GM12878 (cell line): ENCODE results near the gene CPD. TPM values are rescaled to one million over a fixed set of nuclear protein-coding genes. Genes with fewer than 3 reads are reported as not detected.

Experiments used
- ATF7 ChIP-seq: fragments of 450-650 bp; IDR thresholded peaks from 2 replicates; pipeline ENCODE4 v1.6.1; 2016; ENCODE audit warnings: low read depth, mild to moderate bottlenecking
- BACH1 ChIP-seq: fragments of 450-650 bp; IDR thresholded peaks from 2 replicates; pipeline ENCODE4 v1.6.1; 2017; ENCODE audit warnings: mild to moderate bottlenecking, borderline replicate concordance
- BHLHE40 ChIP-seq, 2 experiments: fragments of 450-650 bp in 1 of 2; IDR thresholded peaks; 2 replicates each; pipeline ENCODE4 v1.6.1; 2011 to 2017; ENCODE audit warnings: low read depth in 2 of 2, borderline replicate concordance in 1 of 2, improper control_type of control experiment in 1 of 2, low read length in 1 of 2, mild to moderate bottlenecking in 1 of 2
- CHD2 ChIP-seq: IDR thresholded peaks from 2 replicates; pipeline ENCODE4 v1.6.1; 2011; ENCODE audit warnings: low read depth, low read length, improper control_type of control experiment, borderline replicate concordance
- EP300 ChIP-seq, 2 experiments: fragments of 150-350 bp in 1 of 2; IDR thresholded peaks; 2 replicates each; pipeline ENCODE4 v1.6.1; 2011 to 2012; ENCODE audit warnings: low read depth in 2 of 2, low read length in 2 of 2, borderline replicate concordance in 1 of 2, improper control_type of control experiment in 1 of 2, inconsistent platforms in 1 of 2; ENCODE audit not compliant: control insufficient read depth in 1 of 2
- ESRRA ChIP-seq: IDR thresholded peaks from 2 replicates; pipeline ENCODE4 v1.6.1; 2012; ENCODE audit warnings: mild to moderate bottlenecking, low read length, improper control_type of control experiment
- FOXK2 ChIP-seq: fragments of 450-650 bp; IDR thresholded peaks from 2 replicates; pipeline ENCODE4 v1.6.1; 2017; ENCODE audit warnings: mild to moderate bottlenecking, moderate library complexity
- HDAC6 ChIP-seq: fragments of 200-600 bp; sonication (generic); IDR thresholded peaks from one replicate; pipeline ENCODE4 v1.8.0; 2017; ENCODE audit warnings: antibody characterized with exemption; ENCODE audit not compliant: unreplicated experiment
- HDGF ChIP-seq: fragments of 450-650 bp; IDR thresholded peaks from 2 replicates; pipeline ENCODE4 v1.6.1; 2016; ENCODE audit warnings: antibody characterized with exemption
- IRF4 ChIP-seq: IDR thresholded peaks from 2 replicates; pipeline ENCODE4 v1.6.1; 2011; ENCODE audit warnings: low read depth, low read length
- JUNB ChIP-seq: IDR thresholded peaks from 2 replicates; pipeline ENCODE4 v1.6.1; 2016; ENCODE audit warnings: antibody characterized with exemption, mild to moderate bottlenecking
- JUND ChIP-seq: IDR thresholded peaks from 2 replicates; pipeline ENCODE4 v1.6.1; 2012; ENCODE audit warnings: low read depth, mild to moderate bottlenecking, low read length, improper control_type of control experiment, moderate library complexity
- MXI1 ChIP-seq: fragments of 150-350 bp; IDR thresholded peaks from 2 replicates; pipeline ENCODE4 v1.6.1; 2011; ENCODE audit warnings: low read depth, mild to moderate bottlenecking, inconsistent platforms, low read length, improper control_type of control experiment
- MYC ChIP-seq: IDR thresholded peaks from 2 replicates; pipeline ENCODE4 v1.6.1; 2011; ENCODE audit warnings: mild to moderate bottlenecking, low read length, moderate library complexity, inconsistent platforms; ENCODE audit not compliant: insufficient read depth, insufficient replicate concordance, insufficient read length, severe bottlenecking
- NBN ChIP-seq: fragments of 450-650 bp; IDR thresholded peaks from 2 replicates; pipeline ENCODE4 v1.6.1; 2016
- NRF1 ChIP-seq: conservative IDR thresholded peaks from 2 replicates; pipeline ENCODE4 v1.6.1; 2011; ENCODE audit warnings: mild to moderate bottlenecking, low read depth, low read length, improper control_type of control experiment
- POLR2AphosphoS5 ChIP-seq: IDR thresholded peaks from 2 replicates; pipeline ENCODE4 v1.6.1; 2011; ENCODE audit warnings: mild to moderate bottlenecking, low read length, inconsistent platforms
- SIN3A ChIP-seq: IDR thresholded peaks from 2 replicates; pipeline ENCODE4 v1.6.1; 2012; ENCODE audit warnings: low read depth, low read length, improper control_type of control experiment
- SMARCA5 ChIP-seq: fragments of 450-650 bp; IDR thresholded peaks from 2 replicates; pipeline ENCODE4 v1.6.1; 2017; ENCODE audit warnings: mild to moderate bottlenecking
- SREBF2 ChIP-seq: IDR thresholded peaks from 2 replicates; pipeline ENCODE4 v1.6.1; 2012; ENCODE audit warnings: mild to moderate bottlenecking, low read length
- STAT3 ChIP-seq: IDR thresholded peaks from 2 replicates; pipeline ENCODE4 v1.6.1; 2011; ENCODE audit warnings: low read depth, low read length, improper control_type of control experiment
- TAF1 ChIP-seq: IDR thresholded peaks from 2 replicates; pipeline ENCODE4 v1.6.1; 2011; ENCODE audit warnings: mild to moderate bottlenecking, low read depth, low read length, borderline replicate concordance
- YBX1 ChIP-seq: fragments of 450-650 bp; IDR thresholded peaks from 2 replicates; pipeline ENCODE4 v1.6.1; 2016; ENCODE audit warnings: antibody characterized with exemption
- ZNF384 ChIP-seq: IDR thresholded peaks from 2 replicates; pipeline ENCODE4 v1.6.1; 2012; ENCODE audit warnings: low read depth, mild to moderate bottlenecking, low read length, improper control_type of control experiment, borderline replicate concordance
- ZNF622 ChIP-seq: fragments of 450-650 bp; IDR thresholded peaks from 2 replicates; pipeline ENCODE4 v1.6.1; 2017; ENCODE audit warnings: mild to moderate bottlenecking, inconsistent platforms
- ZSCAN29 ChIP-seq: fragments of 450-650 bp; IDR thresholded peaks from 2 replicates; pipeline ENCODE4 v1.6.1; 2017; ENCODE audit warnings: mild to moderate bottlenecking, moderate library complexity
- polyA plus RNA-seq, 11 experiments: library from polyadenylated mRNA; depleted of rRNA in 4 of 11; unstranded in 6 of 11; stranded (reverse) in 5 of 11; fragments of >200 nt; fragmentation: Nextera tagmentation in 4 of 11; fragmentation: Illumina TruSeq in 1 of 11; extraction: Ambion mirVana in 4 of 11; extraction: Trizol in 1 of 11; gene quantifications; 1 replicate in 1 of 11; 2 replicates in 10 of 11; pipeline versions ENCODE4 v1.2.1 to v1.2.3, GENCODE V29; 2011 to 2016; ENCODE audit warnings: inconsistent platforms in 2 of 11, missing spikeins in 2 of 11, low read depth in 1 of 11
- total RNA-seq, 4 experiments: library from RNA; depleted of rRNA in 3 of 4; stranded (reverse); fragments of >200 nt in 3 of 4; fragmentation: Illumina TruSeq in 1 of 4; extraction: Trizol in 1 of 4; gene quantifications; 2 replicates each; pipeline versions ENCODE4 v1.2.1 to v1.2.3, GENCODE V29; 2013 to 2021
- TF ChIP-seq, protein P1 (sequence below): fragments of 450-650 bp; conservative IDR thresholded peaks from 2 replicates; pipeline ENCODE4 v1.6.1; 2017; ENCODE audit warnings: mild to moderate bottlenecking, moderate library complexity
- TF ChIP-seq, protein P2 (sequence below), 3 experiments: IDR thresholded peaks in 2 of 3; conservative IDR thresholded peaks in 1 of 3; 2 replicates each; pipeline ENCODE4 v1.5.1; 2011; ENCODE audit warnings: low read depth in 3 of 3, low read length in 3 of 3, mild to moderate bottlenecking in 3 of 3, control low read depth in 2 of 3, moderate library complexity in 2 of 3, inconsistent platforms in 1 of 3, mixed read lengths in 1 of 3; ENCODE audit not compliant: control insufficient read depth in 2 of 3, insufficient read depth in 1 of 3; ENCODE audit errors: extremely low read depth in 1 of 3

CPD gene
- total and polyA plus RNA-seq, 10 of the 15 experiments (the other 5 are each of a cell fraction or from before 2014, with no cell fraction given): 3.5 to 24.2 (median 15.7) TPM

GRCh38 chr17:30477083-30477773 lies 98.5 kb downstream of the CPD start, which contains the start of gene GOSR1 (continued):
- no peak for TF ChIP-seq FOXK2
- no peak for TF ChIP-seq YBX1
- TF ChIP-seq NBN: peak; percentile 85
- peak; percentile 43; the same call in 1 of the 2 replicates for TF ChIP-seq ATF7
- TF ChIP-seq ZSCAN29: no peak
- 0 out of 2 replicates have a peak, but pooled peaks have one; percentile 36 for TF ChIP-seq BACH1
- no peak for TF ChIP-seq ZNF622
- TF ChIP-seq SMARCA5: peak; percentile 85; the same call in 1 of the 2 replicates
- peak; percentile 65 for TF ChIP-seq IRF4
- TF ChIP-seq, protein P1, sequence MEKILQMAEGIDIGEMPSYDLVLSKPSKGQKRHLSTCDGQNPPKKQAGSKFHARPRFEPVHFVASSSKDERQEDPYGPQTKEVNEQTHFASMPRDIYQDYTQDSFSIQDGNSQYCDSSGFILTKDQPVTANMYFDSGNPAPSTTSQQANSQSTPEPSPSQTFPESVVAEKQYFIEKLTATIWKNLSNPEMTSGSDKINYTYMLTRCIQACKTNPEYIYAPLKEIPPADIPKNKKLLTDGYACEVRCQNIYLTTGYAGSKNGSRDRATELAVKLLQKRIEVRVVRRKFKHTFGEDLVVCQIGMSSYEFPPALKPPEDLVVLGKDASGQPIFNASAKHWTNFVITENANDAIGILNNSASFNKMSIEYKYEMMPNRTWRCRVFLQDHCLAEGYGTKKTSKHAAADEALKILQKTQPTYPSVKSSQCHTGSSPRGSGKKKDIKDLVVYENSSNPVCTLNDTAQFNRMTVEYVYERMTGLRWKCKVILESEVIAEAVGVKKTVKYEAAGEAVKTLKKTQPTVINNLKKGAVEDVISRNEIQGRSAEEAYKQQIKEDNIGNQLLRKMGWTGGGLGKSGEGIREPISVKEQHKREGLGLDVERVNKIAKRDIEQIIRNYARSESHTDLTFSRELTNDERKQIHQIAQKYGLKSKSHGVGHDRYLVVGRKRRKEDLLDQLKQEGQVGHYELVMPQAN: 0 out of 2 replicates have a peak, but pooled peaks have one; percentile 53
- no peak for TF ChIP-seq EP300 (IDR thresholded peaks at IDR 0.05; ENCODE audit: borderline replicate concordance in 1 of 2, control insufficient read depth in 1 of 2, low read depth in 2 of 2, low read length in 2 of 2)
- no peak; the same call in 1 of the 2 replicates for TF ChIP-seq SREBF2
- no peak for TF ChIP-seq MYC
- peak; percentile 81; the same call in 1 of the 2 replicates for TF ChIP-seq SIN3A
- TF ChIP-seq HDAC6: no peak
- TF ChIP-seq MXI1: peak; percentile 74
- TF ChIP-seq ESRRA: no peak
- TF ChIP-seq TAF1: peak; percentile 97
- TF ChIP-seq CHD2: no peak; the same call in 1 of the 2 replicates
- no peak for TF ChIP-seq JUNB
- TF ChIP-seq, protein P2, sequence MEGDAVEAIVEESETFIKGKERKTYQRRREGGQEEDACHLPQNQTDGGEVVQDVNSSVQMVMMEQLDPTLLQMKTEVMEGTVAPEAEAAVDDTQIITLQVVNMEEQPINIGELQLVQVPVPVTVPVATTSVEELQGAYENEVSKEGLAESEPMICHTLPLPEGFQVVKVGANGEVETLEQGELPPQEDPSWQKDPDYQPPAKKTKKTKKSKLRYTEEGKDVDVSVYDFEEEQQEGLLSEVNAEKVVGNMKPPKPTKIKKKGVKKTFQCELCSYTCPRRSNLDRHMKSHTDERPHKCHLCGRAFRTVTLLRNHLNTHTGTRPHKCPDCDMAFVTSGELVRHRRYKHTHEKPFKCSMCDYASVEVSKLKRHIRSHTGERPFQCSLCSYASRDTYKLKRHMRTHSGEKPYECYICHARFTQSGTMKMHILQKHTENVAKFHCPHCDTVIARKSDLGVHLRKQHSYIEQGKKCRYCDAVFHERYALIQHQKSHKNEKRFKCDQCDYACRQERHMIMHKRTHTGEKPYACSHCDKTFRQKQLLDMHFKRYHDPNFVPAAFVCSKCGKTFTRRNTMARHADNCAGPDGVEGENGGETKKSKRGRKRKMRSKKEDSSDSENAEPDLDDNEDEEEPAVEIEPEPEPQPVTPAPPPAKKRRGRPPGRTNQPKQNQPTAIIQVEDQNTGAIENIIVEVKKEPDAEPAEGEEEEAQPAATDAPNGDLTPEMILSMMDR (IDR thresholded peaks at IDR 0.05 in 2 of 3, conservative IDR thresholded peaks at IDR 0.05 in 1 of 3; ENCODE audit: control insufficient read depth in 2 of 3, extremely low read depth in 1 of 3, insufficient read depth in 1 of 3, low read depth in 3 of 3, low read length in 3 of 3): peak; percentile 72 to 88 (median 83)
- TF ChIP-seq STAT3: peak; percentile 43; the same call in 1 of the 2 replicates
- TF ChIP-seq JUND: no peak; the same call in 1 of the 2 replicates
- TF ChIP-seq ZNF384: peak; percentile 47; the same call in 1 of the 2 replicates
- peak in 1 of 2 experiments; percentile 46; a peak in 2 of 4 replicates for TF ChIP-seq BHLHE40 (IDR thresholded peaks at IDR 0.05; ENCODE audit: borderline replicate concordance in 1 of 2, low read depth in 2 of 2, low read length in 1 of 2)
- peak; percentile 98 for TF ChIP-seq POLR2AphosphoS5
- TF ChIP-seq NRF1: no peak
- TF ChIP-seq HDGF: no peak; the same call in 1 of the 2 replicates
